BE2C (cell line): ENCODE measurements around the gene PSD2.

Experiments
- DNase-seq: peaks from one replicate; pipeline ENCODE4 v3.0.0-alpha.2; 2020
- H3K27me3 ChIP-seq: fragments of 250-450 bp; sonication (Bioruptor Pico); 2 replicates; pipeline ENCODE4 v1.5.1; 2020; ENCODE audit warnings: mild to moderate bottlenecking
- H3K36me3 ChIP-seq: fragments of 250-450 bp; sonication (Bioruptor Pico); 2 replicates; pipeline ENCODE4 v1.5.1; 2020; ENCODE audit warnings: mild to moderate bottlenecking
- H3K4me1 ChIP-seq: fragments of 250-450 bp; sonication (Bioruptor Pico); 2 replicates; pipeline ENCODE4 v1.5.1; 2020
- H3K4me3 ChIP-seq: 2 replicates; pipeline ENCODE4 v1.5.1; 2011; ENCODE audit warnings: low read depth, low read length
- H3K9me3 ChIP-seq: fragments of 250-450 bp; sonication (Bioruptor Pico); 2 replicates; pipeline ENCODE4 v1.5.1; 2020
- TF ChIP-seq, protein P1 (sequence below): IDR thresholded peaks from 2 replicates; pipeline ENCODE4 v1.5.1; 2012; ENCODE audit warnings: mild to moderate bottlenecking, low read depth, low read length

The PSD2 gene

DNA sequence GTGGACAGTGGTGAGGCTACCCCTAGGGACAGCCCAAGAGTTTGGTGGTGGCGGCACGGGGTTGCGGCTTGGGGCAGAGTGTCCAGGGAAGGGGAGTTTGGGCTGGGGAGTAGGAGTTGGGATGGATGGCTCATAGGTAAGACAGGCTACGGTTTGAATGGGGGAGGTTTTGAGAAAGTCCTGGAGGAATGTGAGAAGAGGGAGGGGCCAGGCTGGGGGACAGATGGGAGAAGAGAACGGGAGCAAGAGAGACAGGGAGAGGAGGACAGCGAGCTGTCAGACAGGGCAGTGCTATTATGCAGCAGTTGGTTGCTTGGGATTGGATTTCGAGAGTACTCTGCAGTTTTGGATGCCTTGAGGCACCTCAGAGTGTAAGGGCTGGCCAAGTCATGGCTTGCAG is 24.5 kb downstream of the PSD2 start:
- no peaks in the 10 kb centered on the region for H3K9me3 ChIP-seq
- H3K4me3 ChIP-seq = no peak overlapping the region
- H3K4me1 ChIP-seq = no peaks in the 10 kb centered on the region
- H3K36me3 ChIP-seq = no peaks in the 10 kb centered on the region
- TF ChIP-seq, protein P1, sequence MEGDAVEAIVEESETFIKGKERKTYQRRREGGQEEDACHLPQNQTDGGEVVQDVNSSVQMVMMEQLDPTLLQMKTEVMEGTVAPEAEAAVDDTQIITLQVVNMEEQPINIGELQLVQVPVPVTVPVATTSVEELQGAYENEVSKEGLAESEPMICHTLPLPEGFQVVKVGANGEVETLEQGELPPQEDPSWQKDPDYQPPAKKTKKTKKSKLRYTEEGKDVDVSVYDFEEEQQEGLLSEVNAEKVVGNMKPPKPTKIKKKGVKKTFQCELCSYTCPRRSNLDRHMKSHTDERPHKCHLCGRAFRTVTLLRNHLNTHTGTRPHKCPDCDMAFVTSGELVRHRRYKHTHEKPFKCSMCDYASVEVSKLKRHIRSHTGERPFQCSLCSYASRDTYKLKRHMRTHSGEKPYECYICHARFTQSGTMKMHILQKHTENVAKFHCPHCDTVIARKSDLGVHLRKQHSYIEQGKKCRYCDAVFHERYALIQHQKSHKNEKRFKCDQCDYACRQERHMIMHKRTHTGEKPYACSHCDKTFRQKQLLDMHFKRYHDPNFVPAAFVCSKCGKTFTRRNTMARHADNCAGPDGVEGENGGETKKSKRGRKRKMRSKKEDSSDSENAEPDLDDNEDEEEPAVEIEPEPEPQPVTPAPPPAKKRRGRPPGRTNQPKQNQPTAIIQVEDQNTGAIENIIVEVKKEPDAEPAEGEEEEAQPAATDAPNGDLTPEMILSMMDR = no peak
- H3K27me3 ChIP-seq = no peaks in the 10 kb centered on the region
- DNase-seq = no peak

DNA sequence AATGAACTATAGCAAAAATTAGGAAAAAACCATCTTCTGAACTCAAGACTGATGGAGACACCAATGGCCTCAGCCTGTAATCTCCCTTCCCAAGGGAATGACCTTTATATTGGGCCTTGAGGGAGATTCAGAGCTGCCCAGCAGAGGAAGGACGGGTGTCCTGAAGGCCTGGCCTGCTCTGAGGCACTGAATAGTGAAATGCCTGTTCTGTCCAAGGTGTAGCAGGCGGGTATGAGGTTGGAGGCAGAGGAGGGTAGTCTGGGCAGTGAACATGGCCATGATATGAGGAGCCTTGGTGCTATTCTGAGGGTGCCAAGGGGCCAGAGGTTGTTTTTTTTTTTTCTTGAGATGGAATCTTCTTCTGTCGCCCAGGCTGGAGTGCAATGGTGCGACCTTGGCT is 25.0 kb downstream of the PSD2 start:
- DNase-seq = no peak
- Histone ChIP-seq H3K9me3 (no peaks in the 10 kb centered on the region), H3K4me3 (no peak overlapping the region), H3K27me3 (no peaks in the 10 kb centered on the region), H3K36me3 (no peaks in the 10 kb centered on the region), H3K4me1 (no peaks in the 10 kb centered on the region)
- TF ChIP-seq, protein P1 = no peak

DNA sequence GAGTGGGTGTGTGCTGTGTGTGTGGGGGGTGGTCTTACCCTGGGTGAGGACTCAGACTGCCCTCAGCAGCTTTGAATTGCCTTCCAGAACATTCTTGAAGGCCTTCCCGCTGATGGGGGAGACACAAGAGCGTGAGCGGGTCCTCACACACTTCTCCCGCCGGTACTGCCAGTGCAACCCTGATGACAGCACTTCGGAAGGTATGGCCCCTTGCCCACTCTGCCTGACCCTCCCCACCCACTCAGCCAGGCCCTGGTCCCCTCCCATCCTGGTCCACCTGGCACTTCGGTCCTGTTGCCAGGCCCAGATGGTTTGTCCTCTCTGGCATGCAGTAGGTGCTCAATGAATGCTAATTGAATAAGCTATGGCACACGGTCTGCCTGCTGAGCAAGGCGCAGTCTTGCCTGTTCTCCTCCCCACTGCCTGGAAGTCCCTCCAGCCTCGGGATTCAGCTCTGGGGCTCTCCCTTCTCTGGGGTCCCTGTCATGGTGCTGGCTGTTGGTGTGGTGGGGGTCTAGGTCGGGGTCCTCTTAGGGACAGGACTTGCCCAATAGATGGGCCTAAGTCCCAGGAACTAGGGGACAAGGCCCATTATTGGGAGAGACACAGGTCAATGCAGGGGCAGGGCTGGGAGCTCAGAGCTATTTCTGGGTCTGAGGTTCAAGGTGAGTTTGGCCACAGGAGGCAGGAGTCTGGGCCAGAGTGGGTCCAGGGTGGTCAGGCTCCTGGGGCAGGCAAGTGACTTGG is 26.4 kb downstream of the PSD2 start:
- H3K4me3 ChIP-seq = no peak overlapping the region
- no peaks in the 10 kb centered on the region for H3K4me1 ChIP-seq
- no peak for DNase-seq
- H3K9me3 ChIP-seq = no peaks in the 10 kb centered on the region
- H3K36me3 ChIP-seq = no peaks in the 10 kb centered on the region
- TF ChIP-seq, protein P1 = no peak
- H3K27me3 ChIP-seq = no peaks in the 10 kb centered on the region

DNA sequence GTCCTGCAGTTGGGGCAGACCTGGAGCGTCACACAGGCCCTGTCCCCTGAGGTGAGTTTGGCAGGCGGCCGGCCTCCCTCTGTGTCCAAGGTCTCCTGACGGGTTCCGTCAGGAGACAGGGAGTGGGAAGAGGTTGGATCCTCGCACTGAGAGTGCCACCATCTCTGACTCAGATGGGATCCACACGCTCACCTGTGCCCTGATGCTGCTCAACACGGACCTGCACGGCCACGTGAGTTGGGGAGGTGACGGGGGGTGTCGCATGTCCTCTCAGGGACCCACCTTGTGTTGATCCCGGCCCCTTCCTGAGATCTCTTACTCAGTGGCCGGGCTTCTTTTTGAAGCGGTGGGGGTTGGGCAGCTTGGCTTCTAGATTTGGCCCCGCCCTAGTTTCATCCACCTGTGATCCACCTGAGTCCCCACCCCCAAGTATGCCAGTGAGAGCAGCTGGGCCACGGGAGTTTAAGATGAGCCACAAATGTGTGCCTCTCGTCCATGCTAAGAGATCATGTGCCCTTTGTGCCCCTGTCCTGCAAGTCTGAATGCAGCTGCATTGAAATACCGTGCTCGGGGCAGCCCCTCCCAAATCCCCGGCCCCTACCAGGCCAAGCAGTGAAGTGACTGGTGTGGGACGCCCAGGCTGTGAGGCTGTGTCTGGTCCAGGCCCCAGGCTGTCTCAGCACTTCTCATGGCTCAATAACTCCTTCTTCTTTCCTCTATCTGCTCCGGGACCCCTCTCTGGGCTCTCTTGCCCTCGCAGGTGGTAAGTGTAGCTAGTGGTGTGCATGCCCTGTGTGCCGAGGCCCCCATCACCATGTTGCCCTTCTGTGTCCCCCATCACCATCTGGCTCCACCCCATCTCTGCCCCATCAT is 27.2 kb downstream of the PSD2 start:
- no peaks in the 10 kb centered on the region for H3K9me3 ChIP-seq
- TF ChIP-seq, protein P1 = no peak
- H3K4me3 ChIP-seq = no peak overlapping the region
- DNase-seq = no peak
- H3K27me3 ChIP-seq = no peaks in the 10 kb centered on the region
- H3K4me1 ChIP-seq = no peaks in the 10 kb centered on the region
- H3K36me3 ChIP-seq = no peaks in the 10 kb centered on the region

DNA sequence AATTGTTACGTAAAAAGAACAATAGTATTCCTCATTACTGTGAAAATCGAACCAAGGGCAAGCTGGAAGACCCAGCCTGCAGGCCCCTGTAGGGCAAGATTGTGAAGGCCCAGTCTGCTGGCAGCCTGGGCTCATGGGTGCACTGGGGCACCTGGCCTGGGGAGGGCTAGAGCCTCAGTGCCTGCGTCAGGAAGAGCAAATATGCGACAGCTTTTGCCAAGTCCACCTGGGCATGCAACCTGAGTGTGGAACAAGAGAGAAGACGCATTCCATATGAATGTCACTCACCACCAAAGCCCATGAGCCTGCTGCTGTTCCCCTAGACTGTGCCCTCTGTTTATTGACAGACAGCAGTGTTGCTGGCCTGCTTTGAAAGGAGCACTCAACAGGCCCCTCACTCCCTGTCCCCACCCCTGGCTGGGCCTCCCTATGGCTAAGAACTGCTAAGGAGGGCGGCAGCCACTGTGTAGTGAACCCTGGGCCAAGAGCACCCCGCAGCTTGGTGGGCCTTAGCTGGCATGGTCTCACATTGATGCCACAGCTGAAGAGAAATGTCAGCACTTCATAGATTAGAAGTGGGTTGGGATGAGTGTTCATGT is 28.2 kb downstream of the PSD2 start:
- no peaks in the 10 kb centered on the region for H3K4me1 ChIP-seq
- no peaks in the 10 kb centered on the region for H3K27me3 ChIP-seq
- DNase-seq = no peak
- H3K4me3 ChIP-seq = no peak overlapping the region
- no peaks in the 10 kb centered on the region for H3K36me3 ChIP-seq
- TF ChIP-seq, protein P1 = no peak
- no peaks in the 10 kb centered on the region for H3K9me3 ChIP-seq

DNA sequence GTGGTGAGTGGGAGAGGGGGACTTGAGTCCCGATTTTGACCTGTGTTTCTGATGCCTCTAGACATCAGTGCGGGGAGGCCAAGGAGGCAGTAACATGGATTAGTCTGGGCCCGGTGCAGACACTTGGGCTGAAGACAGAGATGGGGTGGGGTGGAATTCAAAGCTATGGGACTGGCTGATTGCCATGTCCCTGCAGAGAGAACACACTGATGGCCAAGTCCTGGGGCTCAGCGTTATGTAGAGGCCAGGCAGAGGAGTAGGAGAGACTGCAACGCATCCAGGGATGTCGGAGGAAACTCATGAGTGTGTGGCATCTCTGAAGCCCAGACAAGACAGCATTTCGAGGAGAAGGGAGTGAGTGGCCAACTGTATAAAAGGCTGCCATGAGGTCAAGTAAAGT is 30.1 kb downstream of the PSD2 start:
- H3K27me3 ChIP-seq = no peaks in the 10 kb centered on the region
- H3K4me1 ChIP-seq = no peaks in the 10 kb centered on the region
- DNase-seq = no peak
- H3K36me3 ChIP-seq = no peaks in the 10 kb centered on the region
- TF ChIP-seq, protein P1 = no peak
- H3K4me3 ChIP-seq = no peak overlapping the region
- 0 out of 2 replicates have a peak, but pooled peaks cover 2% of the 10 kb centered on the region for H3K9me3 ChIP-seq
